ENCODE measurements around the gene GTF3C4.

- TF ChIP-seq CTCF (IDR thresholded peaks at IDR 0.05 in 2 of 3, conservative IDR thresholded peaks at IDR 0.05 in 1 of 3; ENCODE audit: control insufficient read depth in 2 of 3, extremely low read depth in 1 of 3, insufficient read depth in 1 of 3, low read depth in 3 of 3, low read length in 3 of 3) (no peak), POLR2A (IDR thresholded peaks at IDR 0.05; ENCODE audit: low read depth, low read length) (no peak), ATF2 (IDR thresholded peaks at IDR 0.05; ENCODE audit: low read length) (no peak), NKRF (conservative IDR thresholded peaks at IDR 0.05) (no peak), PKNOX1 (IDR thresholded peaks at IDR 0.05) (no peak), TBL1XR1 (IDR thresholded peaks at IDR 0.05; ENCODE audit: low read depth, low read length) (no peak), USF1 (IDR thresholded peaks at IDR 0.05; ENCODE audit: borderline replicate concordance, extremely low read length, insufficient read depth, low read depth, low read length) (no peak), CREB1 (IDR thresholded peaks at IDR 0.05; ENCODE audit: low read depth) (no peak), EZH2 (IDR thresholded peaks at IDR 0.05; ENCODE audit: borderline replicate concordance, control insufficient read depth, low read depth, low read length) (no peak), GABPA (IDR thresholded peaks at IDR 0.05; ENCODE audit: low read depth) (no peak)
Measured at GRCh38 chr9:132637801-132638200, 32.5 kb upstream of the GTF3C4 start.
